ENCODE measurements around the gene SNX11. TPM values are rescaled to one million over a fixed set of nuclear protein-coding genes. Genes with fewer than 3 reads are reported as not detected.

The SNX11 gene
- total and polyA plus RNA-seq, 2 experiments from 2014 or later: 11.6 to 19.3 TPM

GRCh38 chr17:48110761-48111160, 3.2 kb downstream of the SNX11 start:
- DNase-seq (ENCODE audit: low read depth in 1 of 2, low spot score in 1 of 2): no peak
- Histone ChIP-seq H3K9me3 (ENCODE audit: low read depth) (no peaks in the 10 kb centered on the region), H3K4me1 (ENCODE audit: low read depth) (peaks cover 5% of the 10 kb centered on the region), H3K4me3 (no peak overlapping the region), H3K27ac (no peak overlapping the region), H3K27me3 (no peaks in the 10 kb centered on the region), H3K36me3 (no peaks in the 10 kb centered on the region)
- no peak for TF ChIP-seq CTCF (IDR thresholded peaks at IDR 0.05; ENCODE audit: low read depth, low read length)

DNA sequence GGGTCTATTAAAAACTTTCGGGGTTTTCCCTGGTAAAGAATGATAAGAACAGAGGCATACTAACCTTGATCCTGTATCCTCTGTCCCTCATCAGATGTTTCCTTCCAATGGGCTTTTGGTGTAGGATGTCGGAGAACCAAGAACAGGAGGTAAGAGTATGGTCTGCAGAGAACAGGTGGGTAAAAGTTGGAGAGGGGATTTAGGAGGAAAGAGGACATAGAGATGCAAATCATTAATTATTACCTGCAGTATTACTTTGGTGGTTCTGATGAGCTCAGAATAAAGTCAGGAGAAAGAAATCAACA, 4.3 kb downstream of the SNX11 start:
- no peaks in the 10 kb centered on the region for H3K9me3 ChIP-seq (ENCODE audit: low read depth)
- H3K4me3 ChIP-seq: no peak overlapping the region
- H3K27me3 ChIP-seq: no peaks in the 10 kb centered on the region
- DNase-seq (ENCODE audit: low read depth in 1 of 2, low spot score in 1 of 2): no peak
- TF ChIP-seq CTCF (IDR thresholded peaks at IDR 0.05; ENCODE audit: low read depth, low read length): no peak
- no peak overlapping the region for H3K27ac ChIP-seq
- no peaks in the 10 kb centered on the region for H3K36me3 ChIP-seq
- H3K4me1 ChIP-seq (ENCODE audit: low read depth): peaks cover 5% of the 10 kb centered on the region

DNA sequence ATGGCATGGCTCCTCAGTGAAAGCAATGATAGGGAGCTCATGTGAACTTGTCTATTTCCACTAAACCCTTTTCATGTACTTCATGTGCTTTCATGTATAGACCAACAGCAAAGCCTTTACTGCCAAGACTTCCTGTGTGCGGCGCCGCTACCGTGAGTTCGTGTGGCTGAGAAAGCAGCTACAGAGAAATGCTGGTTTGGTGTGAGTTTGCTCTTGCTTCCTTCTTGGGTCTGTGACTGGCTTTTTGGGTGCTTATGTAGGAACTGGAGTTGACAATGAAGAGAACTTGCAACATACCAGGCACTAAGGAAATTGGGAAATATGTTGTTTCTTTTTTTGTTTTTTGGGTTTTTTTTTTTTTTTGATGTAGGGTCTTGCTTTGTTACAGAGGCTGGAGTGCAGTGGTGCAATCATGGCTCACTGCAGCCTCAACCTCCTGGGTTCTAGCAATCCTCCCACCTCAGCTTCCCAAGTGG, 5.7 kb downstream of the SNX11 start:
- H3K4me1 ChIP-seq (ENCODE audit: low read depth): peaks cover 5% of the 10 kb centered on the region
- no peak overlapping the region for H3K27ac ChIP-seq
- peak in 1 of 2 donors; percentile 19 for DNase-seq (ENCODE audit: low read depth in 1 of 2, low spot score in 1 of 2)
- peaks cover 8% of the 10 kb centered on the region for H3K36me3 ChIP-seq
- no peak overlapping the region for H3K4me3 ChIP-seq
- no peaks in the 10 kb centered on the region for H3K27me3 ChIP-seq
- TF ChIP-seq CTCF (IDR thresholded peaks at IDR 0.05; ENCODE audit: low read depth, low read length): no peak
- H3K9me3 ChIP-seq (ENCODE audit: low read depth): no peaks in the 10 kb centered on the region

DNA sequence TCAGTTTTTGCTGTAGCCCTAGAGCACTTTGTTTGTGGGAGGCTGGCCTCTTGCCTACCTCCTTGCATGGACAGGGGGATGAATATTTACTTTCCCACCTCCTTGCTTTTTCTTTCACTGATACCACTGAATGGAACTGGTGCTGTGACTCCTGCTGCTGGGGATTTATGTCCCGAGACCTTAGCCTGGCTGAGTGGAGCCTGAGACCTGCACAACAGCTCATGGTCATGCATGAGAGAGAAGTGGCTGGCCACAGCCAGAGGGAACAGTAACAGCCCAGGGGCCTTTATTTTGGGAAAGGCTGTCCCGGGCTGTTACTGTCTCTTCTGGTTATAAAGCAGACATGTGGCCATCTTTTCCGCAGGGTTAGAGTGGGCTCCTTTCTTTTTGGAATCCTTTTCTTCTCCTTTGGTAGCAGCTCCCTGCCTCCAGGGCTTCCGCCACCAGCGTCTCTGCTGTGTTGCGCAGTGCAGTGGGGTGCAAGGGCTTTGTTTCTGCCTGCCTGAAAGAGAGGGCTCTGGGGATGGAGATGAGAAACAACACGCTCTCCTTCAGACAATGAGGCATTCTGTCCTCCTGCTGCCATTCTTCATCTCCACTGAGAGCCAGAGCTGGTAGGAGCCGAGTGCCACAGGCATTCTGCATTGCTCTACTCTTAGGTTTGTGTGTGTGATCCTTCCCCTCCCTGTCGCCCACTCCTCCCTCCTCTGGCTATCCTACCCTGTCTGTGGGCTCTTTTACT, 14.5 kb downstream of the SNX11 start:
- no peak for TF ChIP-seq CTCF (IDR thresholded peaks at IDR 0.05; ENCODE audit: low read depth, low read length)
- Histone ChIP-seq H3K36me3 (peaks cover 27% of the 10 kb centered on the region), H3K4me1 (ENCODE audit: low read depth) (no peaks in the 10 kb centered on the region), H3K4me3 (no peak overlapping the region), H3K27ac (no peak overlapping the region), H3K9me3 (ENCODE audit: low read depth) (no peaks in the 10 kb centered on the region), H3K27me3 (no peaks in the 10 kb centered on the region)
- DNase-seq (ENCODE audit: low read depth in 1 of 2, low spot score in 1 of 2): no peak

- no peaks in the 10 kb centered on the region for H3K27me3 ChIP-seq
- H3K4me1 ChIP-seq (ENCODE audit: low read depth): no peaks in the 10 kb centered on the region
- TF ChIP-seq CTCF (IDR thresholded peaks at IDR 0.05; ENCODE audit: low read depth, low read length): no peak
- H3K9me3 ChIP-seq (ENCODE audit: low read depth): no peaks in the 10 kb centered on the region
- no peak overlapping the region for H3K27ac ChIP-seq
- DNase-seq (ENCODE audit: low read depth in 1 of 2, low spot score in 1 of 2): no peak
- H3K4me3 ChIP-seq: no peak overlapping the region
- H3K36me3 ChIP-seq: peaks cover 25% of the 10 kb centered on the region
Measured at GRCh38 chr17:48122665-48123045, 15.1 kb downstream of the SNX11 start.
